AG09309 (cell line): ENCODE results near the gene CHMP3.
"Not testable (repeated sequence)": the region's sequence is repeated elsewhere in the genome, so short reads cannot be mapped to it uniquely, and the experiment has no call there.

Experiments used
- DNase-seq: peaks from one replicate; pipeline ENCODE4 v3.0.0-alpha.2; 2010; ENCODE audit warnings: low read depth
- H3K4me3 ChIP-seq: 2 replicates; pipeline ENCODE4 v1.5.1; 2011; ENCODE audit warnings: mild to moderate bottlenecking, low read depth, low read length, moderate library complexity; ENCODE audit not compliant: control insufficient read depth
- CTCF ChIP-seq: IDR thresholded peaks from 2 replicates; pipeline ENCODE4 v1.5.1; 2011; ENCODE audit warnings: mild to moderate bottlenecking, low read depth, low read length, inconsistent platforms; ENCODE audit not compliant: insufficient read depth, control insufficient read depth; ENCODE audit errors: missing control alignments

Gene CHMP3

DNA sequence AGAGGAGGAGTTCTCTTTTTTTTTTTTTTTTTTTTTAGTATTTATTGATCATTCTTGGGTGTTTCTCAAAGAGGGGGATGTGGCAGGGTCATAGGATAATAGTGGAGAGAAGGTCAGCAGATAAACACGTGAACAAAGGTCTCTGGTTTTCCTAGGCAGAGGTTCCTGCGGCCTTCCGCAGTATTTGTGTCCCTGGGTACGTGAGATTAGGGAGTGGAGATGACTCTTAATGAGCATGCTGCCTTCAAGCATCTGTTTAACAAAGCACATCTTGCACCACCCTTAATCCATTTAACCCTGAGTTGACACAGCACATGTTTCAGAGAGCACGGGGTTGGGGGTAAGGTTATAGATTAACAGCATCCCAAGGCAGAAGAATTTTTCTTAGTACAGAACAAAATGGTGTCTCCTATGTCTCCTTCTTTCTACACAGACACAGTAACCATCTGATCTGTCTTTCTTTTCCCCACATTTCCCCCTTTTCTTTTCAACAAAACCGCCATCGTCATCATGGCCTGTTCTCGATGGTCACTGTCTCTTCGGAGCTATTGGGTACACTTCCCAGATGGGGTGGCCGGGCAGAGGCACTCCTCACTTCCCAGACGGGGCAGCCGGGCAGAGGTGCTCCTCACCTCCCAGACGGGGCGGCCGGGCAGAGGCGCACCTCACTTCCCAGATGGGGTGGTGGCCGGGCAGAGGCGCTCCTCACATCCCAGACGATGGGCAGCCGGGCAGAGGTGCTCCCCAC, 14.9 kb downstream of the CHMP3 start:
- DNase-seq, H3K4me3 ChIP-seq: not testable (repeated sequence)

GRCh38 chr2:86545296-86545924, 17.8 kb downstream of the CHMP3 start:
- DNase-seq, H3K4me3 ChIP-seq: not testable (repeated sequence)

DNA sequence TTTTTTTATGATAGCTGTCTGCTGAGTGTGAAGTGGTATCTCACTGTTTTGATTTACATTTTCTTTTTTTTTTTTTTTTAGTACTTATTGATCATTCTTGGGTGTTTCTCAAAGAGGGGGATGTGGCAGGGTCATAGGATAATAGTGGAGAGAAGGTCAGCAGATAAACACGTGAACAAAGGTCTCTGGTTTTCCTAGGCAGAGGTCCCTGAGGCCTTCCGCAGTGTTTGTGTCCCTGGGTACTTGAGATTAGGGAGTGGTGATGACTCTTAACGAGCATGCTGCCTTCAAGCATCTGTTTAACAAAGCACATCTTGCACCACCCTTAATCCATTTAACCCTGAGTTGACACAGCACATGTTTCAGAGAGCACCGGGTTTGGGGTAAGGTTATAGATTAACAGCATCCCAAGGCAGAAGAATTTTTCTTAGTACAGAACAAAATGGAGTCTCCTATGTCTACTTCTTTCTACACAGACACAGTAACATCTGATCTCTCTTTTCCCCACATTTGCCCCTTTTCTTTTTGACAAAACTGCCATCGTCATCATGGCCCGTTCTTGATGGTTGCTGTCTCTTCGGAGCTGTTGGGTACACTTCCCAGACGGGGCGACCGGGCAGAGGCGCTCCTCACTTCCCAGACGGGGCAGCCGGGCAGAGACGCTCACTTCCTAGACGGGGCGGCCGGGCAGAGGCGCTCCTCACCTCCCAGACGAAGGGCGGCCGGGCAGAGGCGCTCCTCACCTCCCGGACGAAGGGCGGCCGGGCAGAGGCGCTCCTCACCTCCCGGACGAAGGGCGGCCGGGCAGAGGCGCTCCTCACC, 18.8 kb downstream of the CHMP3 start:
- not testable (repeated sequence) for H3K4me3 ChIP-seq, DNase-seq

DNA sequence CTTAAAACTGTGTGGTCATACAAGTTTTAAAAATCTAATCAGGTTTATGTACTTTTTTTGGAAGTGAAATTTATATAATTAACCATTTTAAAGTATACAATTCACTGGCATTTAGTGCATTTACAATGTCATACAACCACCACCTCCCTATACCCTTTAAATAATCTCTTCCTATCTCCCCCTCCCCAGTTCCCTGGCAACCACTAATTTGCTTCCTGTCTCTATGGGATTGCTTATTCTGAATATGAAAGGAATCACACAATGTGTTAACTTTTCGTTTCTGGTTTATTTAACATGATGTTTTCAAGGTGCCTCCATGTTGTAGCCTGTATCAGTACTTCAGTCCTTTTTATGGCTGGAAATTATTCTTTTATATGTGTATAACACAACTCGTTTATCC, 19.4 kb downstream of the CHMP3 start:
- TF ChIP-seq CTCF: no peak
- no peak for DNase-seq

DNA sequence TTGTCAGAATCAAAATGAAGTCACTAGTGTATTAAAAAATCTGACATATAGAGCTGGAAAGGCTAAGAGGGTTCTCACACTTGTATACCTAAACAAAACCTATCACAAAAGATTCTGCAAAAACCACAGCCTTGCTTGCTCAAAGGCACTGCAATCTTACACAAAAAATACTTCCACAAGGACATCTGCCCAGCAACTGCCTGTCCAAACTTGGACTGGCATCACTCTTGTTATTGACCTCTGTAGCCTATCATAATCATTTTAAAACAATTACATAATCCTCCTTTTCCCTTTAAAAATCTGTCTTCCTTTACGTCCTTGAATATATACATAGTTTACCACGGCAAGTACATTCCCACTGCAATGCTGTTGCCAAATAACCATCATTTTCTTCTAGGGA, 19.9 kb downstream of the CHMP3 start:
- no peak for TF ChIP-seq CTCF
- DNase-seq: no peak
- H3K4me3 ChIP-seq: no peak overlapping the region

More for the DNA sequence above, 19.4 kb downstream of the CHMP3 start:
- H3K4me3 ChIP-seq: no peak overlapping the region

- no peak for DNase-seq
- H3K4me3 ChIP-seq: no peak overlapping the region
- TF ChIP-seq CTCF: no peak
Observed at GRCh38 chr2:86542814-86543213, 20.4 kb downstream of the CHMP3 start.

GRCh38 chr2:86541334-86541733, 21.9 kb downstream of the CHMP3 start:
- TF ChIP-seq CTCF: no peak
- no peak for DNase-seq
- H3K4me3 ChIP-seq: no peak overlapping the region

DNA sequence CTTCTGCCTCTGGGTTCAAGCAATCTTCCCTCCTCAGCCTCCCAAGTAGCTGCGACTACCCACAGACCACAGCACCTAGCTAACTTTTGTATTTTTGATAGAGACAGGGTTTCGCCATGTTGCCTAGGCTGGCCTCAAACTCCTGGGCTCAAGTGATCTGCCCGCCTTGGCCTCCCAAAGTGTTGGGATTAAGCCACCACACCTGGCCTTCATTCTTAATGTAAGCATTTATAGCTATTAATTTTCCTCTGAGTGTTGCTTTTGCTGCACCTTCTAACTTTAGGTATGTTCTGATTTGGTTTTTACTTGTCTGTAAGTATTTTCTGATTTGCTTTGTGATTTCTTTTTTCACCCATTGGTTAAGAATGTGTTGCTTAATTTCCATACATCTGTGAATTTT, 29.7 kb downstream of the CHMP3 start:
- no peak for DNase-seq
- TF ChIP-seq CTCF: no peak
- H3K4me3 ChIP-seq: no peak overlapping the region
